Measurements from ENCODE around the gene PROKR2.

GRCh38 chr20:5315807-5316187, 957 bp downstream of the PROKR2 start:
- TF ChIP-seq, protein P1, sequence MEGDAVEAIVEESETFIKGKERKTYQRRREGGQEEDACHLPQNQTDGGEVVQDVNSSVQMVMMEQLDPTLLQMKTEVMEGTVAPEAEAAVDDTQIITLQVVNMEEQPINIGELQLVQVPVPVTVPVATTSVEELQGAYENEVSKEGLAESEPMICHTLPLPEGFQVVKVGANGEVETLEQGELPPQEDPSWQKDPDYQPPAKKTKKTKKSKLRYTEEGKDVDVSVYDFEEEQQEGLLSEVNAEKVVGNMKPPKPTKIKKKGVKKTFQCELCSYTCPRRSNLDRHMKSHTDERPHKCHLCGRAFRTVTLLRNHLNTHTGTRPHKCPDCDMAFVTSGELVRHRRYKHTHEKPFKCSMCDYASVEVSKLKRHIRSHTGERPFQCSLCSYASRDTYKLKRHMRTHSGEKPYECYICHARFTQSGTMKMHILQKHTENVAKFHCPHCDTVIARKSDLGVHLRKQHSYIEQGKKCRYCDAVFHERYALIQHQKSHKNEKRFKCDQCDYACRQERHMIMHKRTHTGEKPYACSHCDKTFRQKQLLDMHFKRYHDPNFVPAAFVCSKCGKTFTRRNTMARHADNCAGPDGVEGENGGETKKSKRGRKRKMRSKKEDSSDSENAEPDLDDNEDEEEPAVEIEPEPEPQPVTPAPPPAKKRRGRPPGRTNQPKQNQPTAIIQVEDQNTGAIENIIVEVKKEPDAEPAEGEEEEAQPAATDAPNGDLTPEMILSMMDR (conservative IDR thresholded peaks at IDR 0.05; ENCODE audit: low read depth, low read length) = no peak
- no peak for TF ChIP-seq EZH2phosphoT487 (IDR thresholded peaks at IDR 0.05; ENCODE audit: borderline replicate concordance, low read length)
